Retinal pigment epithelial cell (primary cell): Measurements from ENCODE around the gene CACNA1C.

Experiments used
- DNase-seq: peaks from one replicate; pipeline ENCODE4 v3.0.0-alpha.2; 2010; ENCODE audit warnings: low read depth
- H3K4me3 ChIP-seq: 2 replicates; pipeline ENCODE4 v1.5.1; 2011; ENCODE audit warnings: mild to moderate bottlenecking, low read length, control low read depth, moderate library complexity
- TF ChIP-seq, protein P1 (sequence below): conservative IDR thresholded peaks from 2 replicates; pipeline ENCODE4 v1.5.1; 2011; ENCODE audit warnings: low read depth, low read length, control low read depth, inconsistent platforms

Gene CACNA1C

GRCh38 chr12:2648406-2648805 lies 595.6 kb downstream of the CACNA1C start:
- TF ChIP-seq, protein P1, sequence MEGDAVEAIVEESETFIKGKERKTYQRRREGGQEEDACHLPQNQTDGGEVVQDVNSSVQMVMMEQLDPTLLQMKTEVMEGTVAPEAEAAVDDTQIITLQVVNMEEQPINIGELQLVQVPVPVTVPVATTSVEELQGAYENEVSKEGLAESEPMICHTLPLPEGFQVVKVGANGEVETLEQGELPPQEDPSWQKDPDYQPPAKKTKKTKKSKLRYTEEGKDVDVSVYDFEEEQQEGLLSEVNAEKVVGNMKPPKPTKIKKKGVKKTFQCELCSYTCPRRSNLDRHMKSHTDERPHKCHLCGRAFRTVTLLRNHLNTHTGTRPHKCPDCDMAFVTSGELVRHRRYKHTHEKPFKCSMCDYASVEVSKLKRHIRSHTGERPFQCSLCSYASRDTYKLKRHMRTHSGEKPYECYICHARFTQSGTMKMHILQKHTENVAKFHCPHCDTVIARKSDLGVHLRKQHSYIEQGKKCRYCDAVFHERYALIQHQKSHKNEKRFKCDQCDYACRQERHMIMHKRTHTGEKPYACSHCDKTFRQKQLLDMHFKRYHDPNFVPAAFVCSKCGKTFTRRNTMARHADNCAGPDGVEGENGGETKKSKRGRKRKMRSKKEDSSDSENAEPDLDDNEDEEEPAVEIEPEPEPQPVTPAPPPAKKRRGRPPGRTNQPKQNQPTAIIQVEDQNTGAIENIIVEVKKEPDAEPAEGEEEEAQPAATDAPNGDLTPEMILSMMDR = no peak
- DNase-seq = no peak
- H3K4me3 ChIP-seq = no peak overlapping the region

GRCh38 chr12:2649201-2650030 lies 596.6 kb downstream of the CACNA1C start:
- DNase-seq = no peak
- TF ChIP-seq, protein P1 = no peak
- H3K4me3 ChIP-seq = no peak overlapping the region

DNA sequence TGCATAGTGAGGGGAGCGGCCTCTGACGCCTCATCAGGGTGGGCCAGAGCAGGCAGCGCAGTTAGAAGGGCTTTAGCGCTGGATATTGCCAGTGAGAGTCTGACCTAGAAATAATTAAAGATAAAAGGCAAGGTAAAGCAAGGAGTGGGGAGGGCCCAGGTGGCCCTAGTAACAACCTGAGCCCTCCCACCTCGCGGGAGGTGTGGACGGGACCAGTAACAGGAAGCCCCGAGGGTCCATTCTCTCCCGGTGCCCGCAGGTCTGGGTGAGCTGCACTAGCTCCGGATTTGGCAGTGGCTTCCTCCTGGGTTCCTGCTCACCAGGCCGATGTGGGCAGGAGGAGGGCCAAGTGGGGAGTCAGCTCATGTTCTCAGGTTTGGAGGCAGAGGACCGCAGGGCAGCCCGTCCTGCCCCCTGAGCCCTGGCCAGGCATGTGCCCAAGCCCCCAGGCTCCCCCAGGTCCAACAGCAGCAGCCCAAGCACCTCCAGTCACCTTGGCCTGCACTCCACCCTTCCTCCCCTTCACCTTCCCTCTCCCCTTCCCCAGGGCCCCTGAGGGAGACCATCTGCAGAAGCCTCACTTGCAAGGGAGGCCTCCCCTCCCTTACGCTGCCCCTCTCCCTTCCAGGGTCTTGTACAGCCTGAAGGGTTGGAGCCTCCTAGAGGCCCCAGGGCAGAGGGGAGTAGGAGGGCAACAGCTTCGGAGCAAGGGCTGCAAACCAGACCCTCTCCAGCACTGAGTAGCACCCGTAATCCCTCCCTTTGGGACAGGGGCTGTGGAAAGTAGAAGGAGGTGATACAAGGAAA lies 597.7 kb downstream of the CACNA1C start:
- no peak overlapping the region for H3K4me3 ChIP-seq
- no peak for DNase-seq
- TF ChIP-seq, protein P1 = no peak

- TF ChIP-seq, protein P1 = no peak
- no peak for DNase-seq
- no peak overlapping the region for H3K4me3 ChIP-seq
Measured at GRCh38 chr12:2651068-2651965, 598.5 kb downstream of the CACNA1C start.

DNA sequence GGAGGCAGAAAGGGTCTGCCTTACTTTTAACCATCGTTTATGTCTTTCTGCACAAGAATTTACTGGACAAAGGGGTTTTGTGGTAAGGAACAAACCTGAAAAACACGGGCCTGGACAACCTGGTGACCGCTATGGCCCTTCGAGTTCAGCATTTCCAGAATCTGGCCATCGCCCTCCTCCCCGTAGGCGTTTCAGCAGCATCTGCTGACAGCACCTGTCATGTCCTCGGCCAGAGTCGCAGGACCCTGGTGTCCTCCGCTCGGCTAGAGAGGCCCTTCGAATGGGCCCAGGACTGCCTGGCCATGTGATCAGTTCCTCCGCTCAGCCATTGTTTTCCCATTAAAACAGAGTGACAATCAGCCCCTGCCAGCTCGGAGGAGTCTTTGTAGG lies 599.2 kb downstream of the CACNA1C start:
- no peak overlapping the region for H3K4me3 ChIP-seq
- no peak for DNase-seq
- TF ChIP-seq, protein P1 = no peak

DNA sequence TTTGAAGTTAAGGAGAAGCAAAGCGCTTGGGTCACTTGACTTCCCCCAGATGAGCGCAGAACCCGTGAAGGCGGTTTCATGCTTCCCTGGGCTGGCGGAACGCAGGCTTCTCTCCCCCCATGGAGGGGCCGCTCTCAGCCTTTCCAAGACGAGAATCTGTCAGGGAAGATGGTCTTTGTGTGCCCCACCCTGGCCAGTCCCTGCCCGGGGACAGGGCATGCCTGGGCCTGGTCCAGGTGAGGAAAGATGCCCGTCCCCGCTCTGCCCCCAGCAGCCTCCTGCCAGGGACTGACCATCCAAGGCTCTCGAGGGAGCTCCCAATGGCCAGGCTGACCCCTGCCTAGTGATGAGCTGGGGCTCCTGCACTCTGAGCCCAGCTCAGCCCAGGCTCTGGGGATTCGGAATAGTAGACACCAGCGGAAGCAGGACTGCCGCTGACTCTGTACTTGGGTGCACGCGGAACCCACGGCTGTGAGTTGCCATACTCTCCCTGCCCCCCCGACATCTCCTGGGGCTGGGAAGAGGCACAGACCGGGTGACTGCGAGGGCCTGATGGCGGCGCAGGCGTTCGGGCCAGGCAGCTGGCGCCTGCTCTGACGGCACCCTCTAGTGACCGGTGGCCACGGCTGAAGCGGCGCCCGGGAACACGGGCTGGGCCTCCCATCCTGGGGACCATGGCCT lies 599.8 kb downstream of the CACNA1C start:
- DNase-seq = no peak

More for the DNA sequence above, 599.8 kb downstream of the CACNA1C start:
- no peak overlapping the region for H3K4me3 ChIP-seq
- TF ChIP-seq, protein P1 = no peak
